ENCODE results near the gene RNASE4.

GRCh38 chr14:20682127-20682434 lies 2.3 kb upstream of the RNASE4 start:
- TF ChIP-seq, protein P1, sequence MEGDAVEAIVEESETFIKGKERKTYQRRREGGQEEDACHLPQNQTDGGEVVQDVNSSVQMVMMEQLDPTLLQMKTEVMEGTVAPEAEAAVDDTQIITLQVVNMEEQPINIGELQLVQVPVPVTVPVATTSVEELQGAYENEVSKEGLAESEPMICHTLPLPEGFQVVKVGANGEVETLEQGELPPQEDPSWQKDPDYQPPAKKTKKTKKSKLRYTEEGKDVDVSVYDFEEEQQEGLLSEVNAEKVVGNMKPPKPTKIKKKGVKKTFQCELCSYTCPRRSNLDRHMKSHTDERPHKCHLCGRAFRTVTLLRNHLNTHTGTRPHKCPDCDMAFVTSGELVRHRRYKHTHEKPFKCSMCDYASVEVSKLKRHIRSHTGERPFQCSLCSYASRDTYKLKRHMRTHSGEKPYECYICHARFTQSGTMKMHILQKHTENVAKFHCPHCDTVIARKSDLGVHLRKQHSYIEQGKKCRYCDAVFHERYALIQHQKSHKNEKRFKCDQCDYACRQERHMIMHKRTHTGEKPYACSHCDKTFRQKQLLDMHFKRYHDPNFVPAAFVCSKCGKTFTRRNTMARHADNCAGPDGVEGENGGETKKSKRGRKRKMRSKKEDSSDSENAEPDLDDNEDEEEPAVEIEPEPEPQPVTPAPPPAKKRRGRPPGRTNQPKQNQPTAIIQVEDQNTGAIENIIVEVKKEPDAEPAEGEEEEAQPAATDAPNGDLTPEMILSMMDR (IDR thresholded peaks at IDR 0.05), result no peak
- TF ChIP-seq POLR2AphosphoS5 (IDR thresholded peaks at IDR 0.05; ENCODE audit: low read depth, low read length) (no peak), REST (IDR thresholded peaks at IDR 0.05; ENCODE audit: insufficient read depth in 1 of 2, low read depth in 2 of 2, low read length in 1 of 2) (no peak), SIN3A (IDR thresholded peaks at IDR 0.05; ENCODE audit: borderline replicate concordance, insufficient read depth, low read depth, low read length) (no peak), TCF7L2 (IDR thresholded peaks at IDR 0.05; ENCODE audit: low read depth, low read length) (no peak)

Data from Panc1 (cell line).